ENCODE measurements around the gene LSM14B.

Gene LSM14B

GRCh38 chr20:62160876-62161275, 38.6 kb downstream of the LSM14B start:
- no peak overlapping the region for H3K4me3 ChIP-seq (ENCODE audit: low read depth, low read length)
- no peak for TF ChIP-seq CTCF (IDR thresholded peaks at IDR 0.05; ENCODE audit: low read depth, low read length)

- TF ChIP-seq CTCF (IDR thresholded peaks at IDR 0.05; ENCODE audit: low read depth, low read length): no peak
- H3K4me3 ChIP-seq (ENCODE audit: low read depth, low read length): no peak overlapping the region
Measured at GRCh38 chr20:62161347-62161746, 39.1 kb downstream of the LSM14B start.

- no peak overlapping the region for H3K4me3 ChIP-seq (ENCODE audit: low read depth, low read length)
- no peak for TF ChIP-seq CTCF (IDR thresholded peaks at IDR 0.05; ENCODE audit: low read depth, low read length)
Measured at GRCh38 chr20:62162765-62163484, 40.6 kb downstream of the LSM14B start.

- no peak for TF ChIP-seq CTCF (IDR thresholded peaks at IDR 0.05; ENCODE audit: low read depth, low read length)
- H3K4me3 ChIP-seq (ENCODE audit: low read depth, low read length): no peak overlapping the region
Measured at GRCh38 chr20:62163485-62163865, 41.2 kb downstream of the LSM14B start.

GRCh38 chr20:62163986-62164762, 41.9 kb downstream of the LSM14B start:
- TF ChIP-seq CTCF (IDR thresholded peaks at IDR 0.05; ENCODE audit: low read depth, low read length): no peak
- H3K4me3 ChIP-seq (ENCODE audit: low read depth, low read length): no peak overlapping the region

- TF ChIP-seq CTCF (IDR thresholded peaks at IDR 0.05; ENCODE audit: low read depth, low read length): no peak
- H3K4me3 ChIP-seq (ENCODE audit: low read depth, low read length): no peak overlapping the region
Measured at GRCh38 chr20:62164879-62165761, 42.8 kb downstream of the LSM14B start.
